ENCODE measurements around the gene MIF. TPM values are rescaled to one million over a fixed set of nuclear protein-coding genes. Genes with fewer than 3 reads are reported as not detected.
A peak's percentile ranks its signal among the peaks of the same experiment; 100 is the strongest.
"Not testable (repeated sequence)": the region's sequence is repeated elsewhere in the genome, so short reads cannot be mapped to it uniquely, and the experiment has no call there.

MIF gene
- polyA plus RNA-seq, 6 donors from 2014 or later: 853 to 1,113 (median 946) TPM

DNA sequence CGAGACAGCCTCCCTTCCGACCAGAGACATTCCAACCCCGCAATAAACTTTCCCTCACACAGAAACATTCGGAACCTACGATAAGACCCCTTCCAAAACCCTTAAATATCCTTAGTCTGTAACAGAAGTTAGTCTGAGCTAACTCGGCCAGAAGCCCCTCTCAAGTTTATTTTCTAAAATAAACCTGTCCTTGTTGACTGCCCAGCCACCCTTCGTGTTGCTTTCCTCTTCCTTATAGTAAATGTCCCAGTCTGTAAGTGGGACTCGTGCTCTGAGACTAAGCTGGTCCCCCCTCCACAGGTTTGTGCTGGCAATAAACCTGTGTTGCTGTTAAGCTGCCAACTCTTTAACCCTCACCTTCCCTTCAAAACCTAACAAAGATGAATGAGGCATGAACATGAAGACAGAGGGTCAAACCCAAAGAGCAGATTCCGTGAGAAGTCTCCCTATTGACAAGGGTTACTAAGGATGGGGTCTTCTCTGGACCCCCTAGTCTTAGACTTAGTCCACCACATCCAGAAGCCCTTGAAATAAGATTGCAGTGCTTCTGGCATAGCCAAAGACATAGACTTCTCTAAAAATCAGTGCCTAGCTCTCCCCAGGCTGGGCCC, 18.2 kb downstream of the MIF start:
- Mint-ChIP-seq H3K9me3 (no peaks in the 10 kb centered on the region), H3K36me3 (no peaks in the 10 kb centered on the region), H3K27me3 (peaks cover 0 to 4% (median 0%) of the 10 kb centered on the region in 3 donors), H3K4me1 (peaks cover 24 to 42% (median 33%) of the 10 kb centered on the region in 3 donors), H3K27ac (peak overlapping the region in 1 of 6 donors; percentile 25), H3K4me3 (peak overlapping the region in 5 of 8 donors; percentile 21 to 98 (median 41))
- ATAC-seq (ENCODE audit: low read depth in 2 of 2) (no peak), DNase-seq (no peak)

DNA sequence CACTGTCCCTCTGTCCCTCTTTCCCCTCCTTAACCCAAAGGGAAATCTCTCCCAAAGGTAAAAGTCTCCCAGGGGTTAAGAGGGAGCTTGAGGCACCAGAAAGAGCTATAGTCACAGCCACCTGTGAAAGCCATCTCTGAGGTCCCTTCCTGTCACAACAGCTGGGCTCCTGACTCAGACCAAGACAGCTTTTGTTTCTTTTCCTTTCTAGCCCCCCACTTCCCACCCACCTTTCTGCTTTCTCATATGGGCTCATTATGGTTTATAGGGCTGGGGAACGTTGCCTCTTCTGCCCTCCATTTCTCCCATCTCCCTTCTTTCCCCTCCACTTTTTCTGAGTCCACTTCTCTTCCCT, 19.1 kb downstream of the MIF start:
- peaks cover 24 to 41% (median 33%) of the 10 kb centered on the region in 3 donors for H3K4me1 Mint-ChIP-seq
- DNase-seq (no peak), ATAC-seq (ENCODE audit: low read depth in 2 of 2) (no peak)
- peak overlapping the region; percentile 94 to 99 (median 97) for H3K27ac Mint-ChIP-seq
- H3K4me3 Mint-ChIP-seq: peak overlapping the region; percentile 86 to 100 (median 98)
- H3K27me3 Mint-ChIP-seq: peaks cover 0 to 4% (median 0%) of the 10 kb centered on the region in 3 donors
- no peaks in the 10 kb centered on the region for H3K9me3 Mint-ChIP-seq
- H3K36me3 Mint-ChIP-seq: no peaks in the 10 kb centered on the region

DNA sequence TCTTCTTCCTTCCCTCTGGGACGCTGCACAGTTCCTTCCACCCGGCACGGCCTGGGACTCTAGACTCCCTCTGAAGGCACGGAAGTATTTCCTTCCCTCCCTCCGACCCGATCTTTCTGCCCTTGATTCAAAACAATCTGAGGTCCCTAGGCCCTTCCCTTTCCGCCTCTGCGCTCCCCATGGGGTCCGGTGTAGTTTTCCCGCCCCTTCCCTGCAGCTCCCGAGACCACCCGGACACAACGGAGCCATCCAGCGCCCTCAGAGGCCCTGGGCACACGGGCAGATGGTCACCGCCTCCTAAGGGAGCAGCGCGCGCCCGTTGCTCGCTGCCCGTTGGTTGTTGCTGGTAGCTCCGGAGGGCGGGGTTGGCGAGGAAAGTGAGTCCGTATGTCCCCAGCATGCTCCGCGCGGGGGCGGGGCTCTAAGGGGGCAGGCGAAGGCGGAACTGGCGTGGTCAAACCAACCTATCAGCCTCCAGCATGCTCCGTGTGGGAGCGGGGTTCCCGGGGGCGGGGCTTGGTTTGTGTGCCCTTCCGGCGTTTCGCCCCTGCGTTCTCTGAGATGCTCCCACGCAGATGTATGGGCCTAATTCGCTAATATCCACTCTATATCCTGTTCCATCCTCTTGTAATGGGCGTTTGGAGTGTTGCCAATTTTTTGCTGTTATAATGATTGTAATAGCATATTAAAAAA, 19.6 kb downstream of the MIF start:
- ATAC-seq (ENCODE audit: low read depth in 2 of 2) (peak; percentile 99), DNase-seq (peak; percentile 99)
- Mint-ChIP-seq H3K36me3 (no peaks in the 10 kb centered on the region), H3K4me1 (peaks cover 24 to 36% (median 33%) of the 10 kb centered on the region in 3 donors), H3K4me3 (peak overlapping the region; percentile 86 to 100 (median 98)), H3K27ac (peak overlapping the region; percentile 94 to 99 (median 97)), H3K27me3 (no peaks in the 10 kb centered on the region), H3K9me3 (no peaks in the 10 kb centered on the region)

DNA sequence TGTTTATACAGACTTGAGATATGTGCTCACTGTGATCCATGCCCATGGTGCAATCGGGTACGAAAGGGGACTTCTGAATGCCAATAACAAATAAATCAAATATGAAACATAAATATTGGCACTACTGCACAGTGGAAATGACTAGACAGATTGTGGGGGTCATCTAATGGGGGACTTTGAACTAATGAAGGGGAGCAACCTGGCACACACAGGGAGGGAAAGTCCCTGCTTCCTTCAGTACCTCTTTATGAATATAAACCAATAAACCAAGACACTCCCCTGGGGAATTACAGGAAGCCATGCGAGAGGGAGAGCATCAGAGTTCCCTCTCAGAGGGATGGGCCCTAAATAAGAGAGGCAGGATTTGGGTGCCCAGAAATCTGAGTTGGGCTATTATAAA, 21.1 kb downstream of the MIF start:
- peak overlapping the region in 5 of 6 donors; percentile 17 to 83 (median 69) for H3K27ac Mint-ChIP-seq
- H3K4me3 Mint-ChIP-seq: peak overlapping the region in 3 of 8 donors; percentile 30 to 52 (median 44)
- peak; percentile 12 for DNase-seq
- peaks cover 24 to 36% (median 33%) of the 10 kb centered on the region in 3 donors for H3K4me1 Mint-ChIP-seq
- no peak for ATAC-seq (ENCODE audit: low read depth in 2 of 2)
- H3K27me3 Mint-ChIP-seq: no peaks in the 10 kb centered on the region
- H3K9me3 Mint-ChIP-seq: no peaks in the 10 kb centered on the region
- no peaks in the 10 kb centered on the region for H3K36me3 Mint-ChIP-seq

DNA sequence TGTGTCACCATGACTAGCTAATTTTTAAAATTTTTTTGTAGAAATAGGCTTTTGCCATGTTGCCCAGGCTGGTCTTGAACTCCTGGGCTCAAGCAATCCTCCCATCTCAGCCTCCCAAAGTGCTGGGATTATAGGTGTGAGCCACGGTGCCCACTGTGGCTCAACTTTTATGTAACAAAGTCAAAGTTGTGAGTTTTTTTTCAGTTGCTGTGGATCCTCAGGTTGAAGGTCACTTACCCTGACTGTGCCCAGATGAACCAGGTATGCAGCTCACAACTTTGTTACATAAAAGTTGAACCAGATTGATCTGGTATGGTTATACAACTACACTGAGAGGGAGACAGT, 26.1 kb downstream of the MIF start:
- not testable (repeated sequence) for H3K4me3 Mint-ChIP-seq; ATAC-seq (ENCODE audit: low read depth in 2 of 2); H3K27ac Mint-ChIP-seq; DNase-seq; H3K4me1 Mint-ChIP-seq; H3K36me3 Mint-ChIP-seq; H3K27me3 Mint-ChIP-seq
- H3K9me3 Mint-ChIP-seq: peaks cover 5 to 16% (median 9%) of the 10 kb centered on the region in 7 donors

DNA sequence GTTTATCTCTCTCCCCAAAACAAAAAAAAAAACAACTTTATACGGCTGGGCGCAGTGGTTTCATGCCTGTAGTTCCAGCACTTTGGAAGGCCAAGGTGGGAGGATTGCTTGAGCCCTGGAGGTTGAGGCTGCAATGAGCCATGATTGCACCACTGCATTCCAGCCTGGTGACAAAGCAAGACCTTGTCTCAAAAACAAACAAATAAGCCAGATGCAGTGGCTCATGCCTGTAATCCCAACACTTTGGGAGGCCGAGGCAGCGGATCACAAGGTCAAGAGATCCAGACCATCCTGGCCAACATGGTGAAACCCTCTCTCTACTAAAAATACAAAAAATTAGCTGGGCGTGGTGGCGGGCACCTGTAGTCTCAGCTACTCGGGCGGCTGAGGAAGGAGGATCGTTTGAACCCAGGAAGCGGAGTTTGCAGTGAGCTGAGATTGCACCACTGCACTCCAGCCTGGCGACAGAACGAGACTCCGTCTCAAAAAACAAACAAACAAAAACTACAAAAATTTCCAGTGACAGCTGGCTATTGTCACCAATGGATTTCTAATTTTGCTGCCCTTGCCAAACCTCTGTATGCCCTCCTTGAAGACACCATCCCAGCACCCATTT, 27.5 kb downstream of the MIF start:
- not testable (repeated sequence) for ATAC-seq (ENCODE audit: low read depth in 2 of 2); H3K27me3 Mint-ChIP-seq; H3K4me1 Mint-ChIP-seq; H3K4me3 Mint-ChIP-seq; DNase-seq
- peaks cover 4 to 15% of the 10 kb centered on the region in 2 donors for H3K36me3 Mint-ChIP-seq
- peak overlapping the region in 1 of 6 donors; percentile 80 for H3K27ac Mint-ChIP-seq
- H3K9me3 Mint-ChIP-seq: peaks cover 5 to 23% (median 14%) of the 10 kb centered on the region in 7 donors

DNA sequence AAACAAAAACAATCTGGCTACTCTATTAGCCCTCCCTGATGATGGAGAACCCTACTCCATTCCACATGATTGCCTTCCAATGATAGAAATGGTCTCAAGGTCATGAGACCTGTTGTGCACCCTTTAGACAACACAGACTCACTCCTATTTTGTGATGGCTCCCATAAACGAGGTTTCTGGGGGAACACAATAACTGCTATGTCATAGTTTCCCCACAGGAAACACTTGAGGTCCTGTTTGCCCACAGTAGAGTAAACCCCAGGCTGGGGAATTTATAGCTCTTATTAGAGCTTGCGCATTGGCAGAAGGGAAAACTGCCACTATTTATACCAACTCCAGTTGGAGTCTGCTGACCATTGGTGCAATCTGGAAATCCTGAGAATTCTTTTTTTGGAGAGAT, 28.7 kb downstream of the MIF start:
- Mint-ChIP-seq H3K27me3 (no peaks in the 10 kb centered on the region), H3K4me1 (peaks cover 0 to 3% (median under 1%) of the 10 kb centered on the region in 3 donors), H3K4me3 (no peak overlapping the region), H3K27ac (no peak overlapping the region), H3K9me3 (peaks cover 5 to 25% (median 14%) of the 10 kb centered on the region in 7 donors), H3K36me3 (peaks cover 4 to 15% of the 10 kb centered on the region in 2 donors)
- no peak for DNase-seq
- ATAC-seq (ENCODE audit: low read depth in 2 of 2): no peak

DNA sequence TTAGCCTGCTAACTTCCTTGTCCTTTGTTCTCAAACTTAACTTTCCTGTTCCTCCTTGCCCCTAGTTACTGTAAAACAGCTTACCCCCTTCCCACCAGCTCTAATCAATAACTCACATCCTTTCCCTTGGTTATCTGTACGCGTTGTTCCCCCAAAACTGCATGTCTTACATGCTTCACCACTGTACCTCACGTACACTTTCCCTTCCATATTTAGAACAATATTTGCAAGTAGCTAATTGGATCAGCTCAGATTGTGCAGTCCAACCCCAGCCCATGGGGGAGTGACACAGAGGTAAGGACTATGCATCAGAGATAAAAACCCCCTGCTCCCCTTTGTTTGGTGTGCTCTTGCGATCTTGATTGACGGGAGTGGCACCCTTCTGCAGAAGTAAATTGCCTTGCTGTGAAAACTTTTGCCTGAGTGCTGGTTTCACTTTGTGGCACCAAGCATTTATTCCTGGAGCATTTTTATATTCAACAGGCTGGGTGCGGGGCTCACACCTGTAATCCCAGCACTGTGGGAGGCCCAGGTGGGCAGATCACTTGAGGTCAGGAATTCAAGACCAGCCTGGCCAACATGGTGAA, 30.9 kb downstream of the MIF start:
- DNase-seq: no peak
- peaks cover 10 to 19% (median 15%) of the 10 kb centered on the region in 3 donors for H3K4me1 Mint-ChIP-seq

DNA sequence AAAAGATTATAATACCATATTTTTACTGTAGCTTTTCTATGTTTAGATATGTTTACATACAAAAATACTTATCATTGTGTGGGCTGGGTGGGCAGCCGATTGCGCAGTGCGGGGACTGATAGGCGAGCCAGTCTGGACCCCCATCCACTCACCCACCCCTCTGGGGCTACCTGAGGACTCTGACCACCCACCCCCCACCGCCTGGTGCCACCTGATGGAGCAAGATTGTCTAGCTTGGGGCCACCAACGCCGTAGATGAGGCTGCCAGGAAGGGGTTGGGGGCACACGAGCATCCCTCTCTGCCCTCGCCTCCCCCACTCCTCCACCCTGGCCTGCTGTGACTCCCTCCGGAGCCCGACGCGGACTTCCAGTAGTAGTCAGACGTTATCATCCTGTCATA, 32.4 kb downstream of the MIF start:
- Mint-ChIP-seq H3K27me3 (no peaks in the 10 kb centered on the region), H3K27ac (no peak overlapping the region), H3K4me1 (peaks cover 10 to 26% (median 15%) of the 10 kb centered on the region in 3 donors), H3K4me3 (no peak overlapping the region), H3K36me3 (peaks cover 13 to 24% of the 10 kb centered on the region in 2 donors), H3K9me3 (peaks cover 9 to 29% (median 18%) of the 10 kb centered on the region in 7 donors)
- ATAC-seq (ENCODE audit: low read depth in 2 of 2) (no peak), DNase-seq (no peak)

More for the DNA sequence above, 30.9 kb downstream of the MIF start:
- H3K9me3 Mint-ChIP-seq: peaks cover 5 to 25% (median 14%) of the 10 kb centered on the region in 7 donors
- peaks cover 13 to 15% of the 10 kb centered on the region in 2 donors for H3K36me3 Mint-ChIP-seq
- no peaks in the 10 kb centered on the region for H3K27me3 Mint-ChIP-seq
- H3K4me3 Mint-ChIP-seq: no peak overlapping the region
- ATAC-seq (ENCODE audit: low read depth in 2 of 2): no peak
- no peak overlapping the region for H3K27ac Mint-ChIP-seq

DNA sequence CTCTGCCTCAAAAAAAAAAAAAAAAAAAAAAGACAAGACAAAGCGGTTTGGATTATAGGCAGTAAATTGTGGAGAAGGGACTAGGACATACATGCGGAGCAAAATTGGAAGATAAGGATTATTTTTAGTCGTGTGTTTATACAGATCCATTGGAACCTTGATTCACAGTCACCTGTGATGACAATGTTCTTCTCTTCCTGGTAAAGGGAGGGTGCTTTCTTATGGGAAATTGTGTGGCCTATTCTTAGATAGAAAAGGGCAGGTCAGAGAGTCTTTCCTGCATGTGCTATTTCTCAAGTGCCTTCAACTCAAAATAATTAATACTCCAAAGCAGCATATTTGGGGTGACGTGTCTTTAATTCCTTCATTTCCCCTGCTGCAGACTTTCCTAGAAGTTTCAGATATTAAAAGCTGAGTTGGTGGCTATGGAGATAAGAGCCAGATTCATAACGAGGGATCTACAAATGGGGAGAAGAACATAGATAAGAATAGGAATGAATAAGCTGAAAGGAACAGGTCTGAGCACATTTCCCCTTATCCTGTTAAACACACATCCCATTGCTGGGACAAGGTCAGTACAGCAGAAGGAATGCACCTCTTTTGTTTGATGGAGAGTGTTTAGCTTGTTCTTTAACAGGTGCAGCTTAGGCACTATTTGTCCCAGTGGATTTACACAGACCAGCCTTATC, 44.3 kb downstream of the MIF start:
- Mint-ChIP-seq H3K27me3 (no peaks in the 10 kb centered on the region), H3K9me3 (no peaks in the 10 kb centered on the region), H3K27ac (peak overlapping the region in 1 of 6 donors; percentile 12), H3K4me3 (no peak overlapping the region), H3K36me3 (no peaks in the 10 kb centered on the region), H3K4me1 (no peaks in the 10 kb centered on the region)
- ATAC-seq (ENCODE audit: low read depth in 2 of 2): no peak
- no peak for DNase-seq

DNA sequence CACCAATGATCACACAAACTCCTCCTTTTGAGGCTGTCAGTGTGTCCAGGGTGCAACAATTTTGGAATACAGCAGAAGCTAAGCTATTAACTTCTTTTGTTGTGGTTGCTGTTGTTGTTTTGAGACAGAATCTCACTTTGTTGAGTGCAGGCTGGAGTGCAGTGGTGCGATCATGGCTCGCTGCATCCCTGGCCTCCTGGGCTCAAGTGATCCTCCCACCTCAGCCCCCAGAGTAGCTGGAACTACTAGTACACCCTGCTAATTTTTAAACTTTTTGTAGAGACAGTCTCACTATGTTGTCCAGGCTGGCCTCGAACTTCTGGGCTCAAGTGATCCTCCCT, 44.8 kb downstream of the MIF start:
- ATAC-seq (ENCODE audit: low read depth in 2 of 2) (no peak), DNase-seq (no peak)
- H3K9me3 Mint-ChIP-seq: no peaks in the 10 kb centered on the region
- no peak overlapping the region for H3K27ac Mint-ChIP-seq
- H3K27me3 Mint-ChIP-seq: no peaks in the 10 kb centered on the region
- no peaks in the 10 kb centered on the region for H3K36me3 Mint-ChIP-seq
- H3K4me1 Mint-ChIP-seq: no peaks in the 10 kb centered on the region
- H3K4me3 Mint-ChIP-seq: no peak overlapping the region

DNA sequence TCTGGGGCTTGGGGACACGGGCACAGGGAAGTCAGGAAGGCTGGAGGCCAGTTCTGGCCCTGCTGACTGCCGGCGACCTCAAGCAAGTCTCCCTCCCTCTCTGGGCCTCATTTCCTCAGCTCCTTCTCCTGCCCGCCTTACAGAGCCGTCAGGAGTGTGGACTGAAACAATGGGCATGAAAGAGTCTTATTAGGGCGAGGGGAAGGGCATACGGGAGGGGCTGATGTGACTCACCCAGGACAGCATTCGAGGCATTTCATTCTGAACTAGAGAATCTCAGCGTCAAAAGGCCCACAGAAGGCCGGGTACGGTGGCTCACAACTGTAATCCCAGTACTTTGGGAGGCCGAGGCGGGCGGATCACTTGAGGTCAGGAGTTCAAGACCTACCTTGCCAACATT, 46.0 kb downstream of the MIF start:
- H3K4me1 Mint-ChIP-seq; DNase-seq; H3K36me3 Mint-ChIP-seq; H3K9me3 Mint-ChIP-seq; H3K27ac Mint-ChIP-seq; ATAC-seq (ENCODE audit: low read depth in 2 of 2); H3K27me3 Mint-ChIP-seq; H3K4me3 Mint-ChIP-seq: not testable (repeated sequence)

Data from naive B cell (primary cell).